Measurements from ENCODE around the gene XRCC4. TPM values are rescaled to one million over a fixed set of nuclear protein-coding genes. Genes with fewer than 3 reads are reported as not detected.

Gene XRCC4
- total RNA-seq, 1 donor from 2014 or later: 5.5 TPM

GRCh38 chr5:83306572-83307241 lies 229.4 kb downstream of the XRCC4 start:
- Mint-ChIP-seq H3K9me3 (ENCODE audit: low read depth) (no peaks in the 10 kb centered on the region), H3K4me3 (ENCODE audit: unreplicated experiment) (peak overlapping the region; percentile 0), H3K4me1 (ENCODE audit: low read depth) (peaks cover 23% of the 10 kb centered on the region), H3K27me3 (ENCODE audit: low read depth) (no peaks in the 10 kb centered on the region), H3K27ac (ENCODE audit: unreplicated experiment) (peak overlapping the region; percentile 74), H3K36me3 (ENCODE audit: low read depth) (no peaks in the 10 kb centered on the region)
- DNase-seq (ENCODE audit: low spot score): peak; percentile 12
- TF ChIP-seq CTCF (IDR thresholded peaks at IDR 0.05): no peak

- Mint-ChIP-seq H3K9me3 (ENCODE audit: low read depth) (peaks cover 8% of the 10 kb centered on the region), H3K36me3 (ENCODE audit: low read depth) (peaks cover 6% of the 10 kb centered on the region), H3K4me1 (ENCODE audit: low read depth) (peaks cover 17% of the 10 kb centered on the region), H3K4me3 (ENCODE audit: unreplicated experiment) (no peak overlapping the region), H3K27me3 (ENCODE audit: low read depth) (no peaks in the 10 kb centered on the region), H3K27ac (ENCODE audit: unreplicated experiment) (no peak overlapping the region)
- TF ChIP-seq CTCF (IDR thresholded peaks at IDR 0.05): no peak
- DNase-seq (ENCODE audit: low spot score): no peak
Measured at GRCh38 chr5:83312663-83313062, 235.3 kb downstream of the XRCC4 start.

- H3K27me3 Mint-ChIP-seq (ENCODE audit: low read depth): no peaks in the 10 kb centered on the region
- peak overlapping the region; percentile 49 for H3K27ac Mint-ChIP-seq (ENCODE audit: unreplicated experiment)
- DNase-seq (ENCODE audit: low spot score): no peak
- TF ChIP-seq CTCF (IDR thresholded peaks at IDR 0.05): no peak
- peaks cover 6% of the 10 kb centered on the region for H3K36me3 Mint-ChIP-seq (ENCODE audit: low read depth)
- peaks cover 10% of the 10 kb centered on the region for H3K4me1 Mint-ChIP-seq (ENCODE audit: low read depth)
- H3K9me3 Mint-ChIP-seq (ENCODE audit: low read depth): peaks cover 8% of the 10 kb centered on the region
- H3K4me3 Mint-ChIP-seq (ENCODE audit: unreplicated experiment): no peak overlapping the region
Measured at GRCh38 chr5:83313436-83313835, 236.1 kb downstream of the XRCC4 start.

GRCh38 chr5:83321483-83322055 lies 244.2 kb downstream of the XRCC4 start:
- Mint-ChIP-seq H3K4me3 (ENCODE audit: unreplicated experiment) (no peak overlapping the region), H3K27ac (ENCODE audit: unreplicated experiment) (no peak overlapping the region), H3K36me3 (ENCODE audit: low read depth) (no peaks in the 10 kb centered on the region), H3K9me3 (ENCODE audit: low read depth) (peaks cover 5% of the 10 kb centered on the region), H3K27me3 (ENCODE audit: low read depth) (no peaks in the 10 kb centered on the region), H3K4me1 (ENCODE audit: low read depth) (peaks cover 6% of the 10 kb centered on the region)
- TF ChIP-seq CTCF (IDR thresholded peaks at IDR 0.05): no peak
- no peak for DNase-seq (ENCODE audit: low spot score)

GRCh38 chr5:83322273-83322924 lies 245.1 kb downstream of the XRCC4 start:
- DNase-seq (ENCODE audit: low spot score): no peak
- H3K36me3 Mint-ChIP-seq (ENCODE audit: low read depth): no peaks in the 10 kb centered on the region
- TF ChIP-seq CTCF (IDR thresholded peaks at IDR 0.05): no peak
- H3K9me3 Mint-ChIP-seq (ENCODE audit: low read depth): peaks cover 5% of the 10 kb centered on the region
- H3K27me3 Mint-ChIP-seq (ENCODE audit: low read depth): no peaks in the 10 kb centered on the region
- H3K4me3 Mint-ChIP-seq (ENCODE audit: unreplicated experiment): no peak overlapping the region
- H3K27ac Mint-ChIP-seq (ENCODE audit: unreplicated experiment): no peak overlapping the region
- H3K4me1 Mint-ChIP-seq (ENCODE audit: low read depth): peaks cover 6% of the 10 kb centered on the region
